H1 (cell line): ENCODE results near the gene ITGAE. TPM values are rescaled to one million over a fixed set of nuclear protein-coding genes. Genes with fewer than 3 reads are reported as not detected.

Experiments
- CTCF ChIA-PET: fragments of 300-600 bp; sonication (Branson Sonifier 250); formaldehyde crosslinking; loops from one replicate; lab custom pipeline; 2021; ENCODE audit not compliant: partially characterized antibody; lab: Charles Lee
- POLR2A ChIA-PET: fragments of 300-600 bp; sonication (Branson Sonifier 250); formaldehyde crosslinking; loops from one replicate; lab custom pipeline; 2021; ENCODE audit warnings: inconsistent platforms; ENCODE audit not compliant: partially characterized antibody; lab: Charles Lee
- DNase-seq, 2 experiments: peaks; one replicate each; pipeline versions ENCODE4 v3.0.0 to v3.0.0-alpha.2; 2010 to 2022; ENCODE audit warnings: low spot score in 2 of 2, low read depth in 1 of 2, mixed read lengths in 1 of 2
- FAIRE-seq: peaks from 2 replicates; lab custom pipeline; 2011; peaks lifted over from hg19 to GRCh38; lab: Jason Lieb, UNC
- H2AFZ ChIP-seq: 2 replicates; pipeline ENCODE4 v1.8.1; 2012; ENCODE audit warnings: low read length, inconsistent platforms
- H2AK5ac ChIP-seq: 2 replicates; pipeline ENCODE4 v1.6.1; 2013; ENCODE audit warnings: low read depth, low read length
- H2BK120ac ChIP-seq: replicated peaks from 2 replicates; pipeline ENCODE3; 2013; ENCODE audit warnings: low read depth, low read length, inconsistent platforms
- H2BK12ac ChIP-seq: 2 replicates; pipeline ENCODE4 v1.6.1; 2013; ENCODE audit warnings: low read depth, low read length
- H2BK15ac ChIP-seq: 2 replicates; pipeline ENCODE4 v1.6.1; 2013; ENCODE audit warnings: low read length
- H2BK20ac ChIP-seq: 2 replicates; pipeline ENCODE4 v1.6.1; 2013; ENCODE audit warnings: low read length
- H2BK5ac ChIP-seq: 2 replicates; pipeline ENCODE4 v1.6.1; 2013; ENCODE audit warnings: low read depth, low read length
- H3K14ac ChIP-seq: 2 replicates; pipeline ENCODE4 v1.6.1; 2013; ENCODE audit warnings: inconsistent platforms; ENCODE audit not compliant: insufficient read length
- H3K18ac ChIP-seq: 2 replicates; pipeline ENCODE4 v1.6.1; 2013; ENCODE audit warnings: low read length; ENCODE audit errors: extremely low read depth
- H3K23ac ChIP-seq: 2 replicates; pipeline ENCODE4 v1.6.1; 2013; ENCODE audit warnings: inconsistent platforms; ENCODE audit not compliant: insufficient read length
- H3K23me2 ChIP-seq: 2 replicates; pipeline ENCODE4 v1.6.1; 2013; ENCODE audit warnings: low read depth, low read length
- H3K27ac ChIP-seq: 2 replicates; pipeline ENCODE4 v1.6.1; 2011; ENCODE audit warnings: low read depth, low read length, inconsistent platforms
- H3K27me3 ChIP-seq, 4 experiments: replicated peaks in 1 of 4; 1 replicate in 1 of 4; 2 replicates in 3 of 4; pipeline versions ENCODE4 v1.6.1 to v1.8.1; 2011 to 2013; ENCODE audit warnings: low read length in 3 of 4, mild to moderate bottlenecking in 3 of 4, inconsistent platforms in 2 of 4, mixed read lengths in 2 of 4, moderate library complexity in 1 of 4; ENCODE audit not compliant: control insufficient read depth in 3 of 4, insufficient read depth in 3 of 4; ENCODE audit errors: extremely low read depth in 1 of 4
- H3K36me3 ChIP-seq, 4 experiments: 2 replicates each; pipeline versions ENCODE4 v1.6.1 to v1.8.1; 2011 to 2013; ENCODE audit warnings: mild to moderate bottlenecking in 4 of 4, low read length in 3 of 4, moderate library complexity in 2 of 4, control low read depth in 1 of 4, inconsistent platforms in 1 of 4; ENCODE audit not compliant: insufficient read depth in 4 of 4, control insufficient read depth in 2 of 4
- H3K4ac ChIP-seq: replicated peaks from 2 replicates; pipeline ENCODE3; 2013; ENCODE audit warnings: low read length, low read depth, mixed read lengths, inconsistent platforms; ENCODE audit not compliant: insufficient read length
- H3K4me1 ChIP-seq, 4 experiments: replicated peaks in 1 of 4; 1 replicate in 1 of 4; 2 replicates in 3 of 4; pipeline versions ENCODE4 v1.6.1 to v1.8.1; 2011 to 2013; ENCODE audit warnings: low read length in 3 of 4, inconsistent platforms in 2 of 4, mixed read lengths in 1 of 4; ENCODE audit not compliant: insufficient read depth in 4 of 4, control insufficient read depth in 3 of 4
- H3K4me2 ChIP-seq, 2 experiments: 2 replicates each; pipeline versions ENCODE4 v1.6.1 to v1.8.1; 2011 to 2013; ENCODE audit warnings: low read depth in 2 of 2, low read length in 2 of 2, control low read depth in 1 of 2, inconsistent platforms in 1 of 2, mild to moderate bottlenecking in 1 of 2; ENCODE audit not compliant: insufficient read depth in 1 of 2
- H3K4me3 ChIP-seq, 4 experiments: fragments of 200-600, 300-600 bp in 1 of 4; sonication (generic), shearing (Covaris generic), sonication (Bioruptor Twin) in 1 of 4; 2 replicates each; pipeline versions ENCODE4 v1.5.1 to v1.8.1; 2011 to 2016; ENCODE audit warnings: low read length in 4 of 4, low read depth in 3 of 4, control low read depth in 2 of 4, inconsistent platforms in 2 of 4, mild to moderate bottlenecking in 2 of 4, mixed read lengths in 1 of 4, moderate library complexity in 1 of 4; ENCODE audit not compliant: insufficient read depth in 2 of 4; ENCODE audit errors: extremely low read depth in 1 of 4
- H3K56ac ChIP-seq: replicated peaks from 2 replicates; pipeline ENCODE3; 2013; ENCODE audit warnings: low read depth, mild to moderate bottlenecking, mixed read lengths, low read length, inconsistent platforms; ENCODE audit not compliant: insufficient read length
- H3K79me1 ChIP-seq: 2 replicates; pipeline ENCODE4 v1.6.1; 2013; ENCODE audit warnings: low read depth, low read length, control low read depth
- H3K79me2 ChIP-seq, 2 experiments: 2 replicates each; pipeline versions ENCODE4 v1.6.1 to v1.8.1; 2012 to 2013; ENCODE audit warnings: low read length in 2 of 2, mild to moderate bottlenecking in 2 of 2, inconsistent platforms in 1 of 2; ENCODE audit not compliant: insufficient read depth in 2 of 2, control insufficient read depth in 1 of 2
- H3K9ac ChIP-seq, 4 experiments: replicated peaks in 1 of 4; 1 replicate in 1 of 4; 2 replicates in 3 of 4; pipeline versions ENCODE4 v1.6.1 to v1.8.1; 2011 to 2013; ENCODE audit warnings: low read depth in 3 of 4, low read length in 3 of 4, control low read depth in 2 of 4, mild to moderate bottlenecking in 2 of 4, moderate library complexity in 2 of 4, inconsistent platforms in 1 of 4; ENCODE audit errors: extremely low read depth in 1 of 4
- H3K9me3 ChIP-seq, 2 experiments: 2 replicates each; pipeline versions ENCODE4 v1.6.1 to v1.8.1; 2012 to 2013; ENCODE audit warnings: mild to moderate bottlenecking in 2 of 2, moderate library complexity in 2 of 2, control low read depth in 1 of 2, inconsistent platforms in 1 of 2, low read depth in 1 of 2, low read length in 1 of 2, mixed read lengths in 1 of 2; ENCODE audit not compliant: insufficient read depth in 2 of 2
- H4K20me1 ChIP-seq, 2 experiments: replicated peaks in 1 of 2; 2 replicates each; pipeline versions ENCODE3 to v1.8.1; 2011 to 2013; ENCODE audit warnings: inconsistent platforms in 2 of 2, low read length in 2 of 2, mild to moderate bottlenecking in 1 of 2; ENCODE audit not compliant: insufficient read depth in 2 of 2, control insufficient read depth in 1 of 2
- H4K5ac ChIP-seq: 2 replicates; pipeline ENCODE4 v1.6.1; 2013; ENCODE audit warnings: low read length, low read depth, mixed read lengths, inconsistent platforms; ENCODE audit not compliant: insufficient read length
- H4K8ac ChIP-seq: 2 replicates; pipeline ENCODE4 v1.8.0; 2013; ENCODE audit warnings: mild to moderate bottlenecking, moderate library complexity, low read length, inconsistent platforms; ENCODE audit not compliant: insufficient read depth; ENCODE audit errors: extremely low read depth
- H4K91ac ChIP-seq: replicated peaks from 2 replicates; pipeline ENCODE3; 2013; ENCODE audit warnings: low read length, mixed read lengths, inconsistent platforms; ENCODE audit not compliant: insufficient read length
- ASH2L ChIP-seq: fragments of 200-600, 300-600 bp; sonication (generic); IDR thresholded peaks from one replicate; pipeline ENCODE4 v1.7.1; 2017; ENCODE audit warnings: low read length
- EZH2 ChIP-seq: fragments of 200-600 bp; sonication (generic); IDR thresholded peaks from 2 replicates; pipeline ENCODE4 v1.7.1; 2012; ENCODE audit warnings: low read depth, mild to moderate bottlenecking, moderate library complexity, low read length, inconsistent platforms; ENCODE audit not compliant: severe bottlenecking
- HDAC6 ChIP-seq: IDR thresholded peaks from one replicate; pipeline ENCODE4 v1.7.1; 2012; ENCODE audit warnings: low read depth, mild to moderate bottlenecking, inconsistent platforms, low read length, moderate library complexity
- KDM5A ChIP-seq: fragments of 200-600 bp; IDR thresholded peaks from 2 replicates; pipeline ENCODE4 v1.7.1; 2012; ENCODE audit warnings: mild to moderate bottlenecking, low read length, inconsistent platforms, mixed read lengths
- POU5F1 ChIP-seq: IDR thresholded peaks from 2 replicates; pipeline ENCODE4 v1.6.1; 2011; ENCODE audit warnings: low read depth, mild to moderate bottlenecking, low read length, moderate library complexity
- RBBP5 ChIP-seq: IDR thresholded peaks from 2 replicates; pipeline ENCODE4 v1.7.1; 2012; ENCODE audit warnings: low read depth, mild to moderate bottlenecking, inconsistent platforms, low read length, moderate library complexity, borderline replicate concordance
- RFX5 ChIP-seq: IDR thresholded peaks from 2 replicates; pipeline ENCODE4 v1.6.1; 2011; ENCODE audit warnings: low read depth, low read length, improper control_type of control experiment, borderline replicate concordance
- SAP30 ChIP-seq: fragments of 300-600 bp; sonication (generic); IDR thresholded peaks from 2 replicates; pipeline ENCODE4 v1.7.1; 2012; ENCODE audit warnings: low read length, moderate library complexity, mild to moderate bottlenecking, inconsistent platforms; ENCODE audit not compliant: insufficient read depth, insufficient replicate concordance
- SIRT6 ChIP-seq: IDR thresholded peaks from one replicate; pipeline ENCODE4 v1.7.1; 2012; ENCODE audit warnings: low read length, inconsistent platforms
- SP4 ChIP-seq: IDR thresholded peaks from 2 replicates; pipeline ENCODE4 v1.6.1; 2012; ENCODE audit warnings: low read length, inconsistent platforms
- ZNF274 ChIP-seq: IDR thresholded peaks from 2 replicates; pipeline ENCODE4 v1.7.0; 2012; ENCODE audit warnings: low read length, borderline replicate concordance; ENCODE audit errors: extremely low read depth
- WGBS, 2 experiments: shearing (Covaris generic) in 1 of 2; methylation state at CpG; one replicate each; pipeline versions ENCODE4 v1.1.6 to v1.1.7; 2013 to 2015; ENCODE audit warnings: low lambda C conversion rate in 2 of 2, mixed read lengths in 2 of 2, inconsistent platforms in 1 of 2, low coverage in 1 of 2, missing lambda C conversion rate in 1 of 2; ENCODE audit not compliant: insufficient replicate concordance in 2 of 2, insufficient coverage in 1 of 2, insufficient read length in 1 of 2; ENCODE audit errors: extremely low coverage in 1 of 2, missing lambda C conversion rate in 1 of 2; 5-methylcytosine and 5-hydroxymethylcytosine counted together
- polyA plus RNA-seq, 7 experiments: library from polyadenylated mRNA; depleted of rRNA in 3 of 7; stranded (reverse) in 5 of 7; unstranded in 2 of 7; fragments of >200 nt in 5 of 7; fragments of 200-250 nt in 2 of 7; gene quantifications; 1 replicate in 5 of 7; 2 replicates in 1 of 7; 4 replicates in 1 of 7; pipeline versions ENCODE4 v1.2.1 to v1.2.3, GENCODE V29; 2011 to 2013; ENCODE audit warnings: missing spikeins in 2 of 7, mixed read lengths in 2 of 7
- total RNA-seq: library from RNA; stranded (reverse); fragmentation: NEBNext Ultra II Directional; extraction: Animal tissue kit (Norgen Biotek cat#: 25700); gene quantifications from 2 replicates; pipeline ENCODE4 v1.2.1, GENCODE V29; 2021
- TF ChIP-seq, protein P1 (sequence below), 3 experiments: IDR thresholded peaks; 1 replicate in 2 of 3; 2 replicates in 1 of 3; pipeline versions ENCODE4 v1.5.1 to v1.6.1; 2011; ENCODE audit warnings: low read length in 3 of 3, mild to moderate bottlenecking in 3 of 3, inconsistent platforms in 2 of 3, low read depth in 1 of 3, moderate library complexity in 1 of 3; ENCODE audit not compliant: insufficient read depth in 1 of 3; ENCODE audit errors: control extremely low read depth in 1 of 3

Gene ITGAE
- total and polyA plus RNA-seq, 2 of the 8 experiments (the other 6 are each of a cell fraction or from before 2014, with no cell fraction given): 23.2 to 43.1 TPM

DNA sequence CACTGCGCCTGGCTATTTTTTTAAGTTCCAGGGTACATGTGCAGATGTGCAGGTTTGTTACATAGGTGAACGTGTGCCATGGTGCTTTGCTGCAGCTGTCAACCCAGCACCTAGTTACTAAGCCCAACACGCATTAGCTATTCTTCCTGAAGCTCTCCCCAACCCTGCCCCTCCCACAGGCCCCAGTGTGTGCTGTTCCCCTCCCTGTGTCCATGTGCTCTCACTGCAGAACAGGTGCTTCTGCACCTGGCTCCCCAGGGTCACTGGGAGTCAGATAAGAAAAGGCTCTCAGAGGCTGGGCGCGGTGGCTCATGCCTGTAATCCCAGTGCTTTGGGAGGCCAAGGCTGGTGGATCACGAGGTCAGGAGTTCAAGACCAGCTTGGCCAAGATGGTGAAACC, 71.1 kb downstream of the ITGAE start:
- Histone ChIP-seq H3K4me3 (no peak overlapping the region), H3K9me3 (no peaks in the 10 kb centered on the region), H2BK20ac (no peak overlapping the region), H3K36me3 (peaks cover 8 to 25% (median 11%) of the 10 kb centered on the region in 4 experiments), H2AFZ (no peak overlapping the region), H3K27me3 (no peaks in the 10 kb centered on the region), H4K8ac (no peak overlapping the region), H3K14ac (no peak overlapping the region), H3K56ac (no peak overlapping the region), H3K18ac (no peak overlapping the region), H4K91ac (no peak overlapping the region), H2BK12ac (no peak overlapping the region), H3K9ac (no peak overlapping the region), H4K20me1 (peaks cover 4 to 10% of the 10 kb centered on the region in 2 experiments), H2BK120ac (no peak overlapping the region), H3K23me2 (no peaks in the 10 kb centered on the region), H2BK5ac (no peak overlapping the region), H3K4me1 (peaks cover 1 to 6% (median 5%) of the 10 kb centered on the region in 4 experiments; a peak in 5 of 7 replicates), H3K23ac (no peak overlapping the region), H4K5ac (no peak overlapping the region), H3K4me2 (no peak overlapping the region), H3K79me2 (peaks cover 8 to 27% of the 10 kb centered on the region in 2 experiments; a peak in 3 of 4 replicates), H2BK15ac (no peak overlapping the region), H3K27ac (no peak overlapping the region), H3K79me1 (peaks cover 11% of the 10 kb centered on the region), H3K4ac (no peak overlapping the region), H2AK5ac (no peak overlapping the region)
- FAIRE-seq (no peak), DNase-seq (no peak)
- ChIA-PET POLR2A (interaction anchor here (0.8 to 1.5 kb wide), 3 partner anchors 10 to 229 kb away, joined by 3 to 4 read pairs (median 4); partner anchors contain the start of gene ITGAE), CTCF (interaction anchor here (2.5 to 9.3 kb wide), 3 partner anchors 7 to 52 kb away, joined by 9 to 72 read pairs (median 13); no protein-coding TSS in a partner anchor)
- WGBS, 2 experiments: 89% methylated on average over 6 of the region's 6 CpGs; no CpG with 5 or more reads in 1 of the 2 experiments
- TF ChIP-seq POU5F1: no peak
- TF ChIP-seq RFX5: no peak
- TF ChIP-seq, protein P1, sequence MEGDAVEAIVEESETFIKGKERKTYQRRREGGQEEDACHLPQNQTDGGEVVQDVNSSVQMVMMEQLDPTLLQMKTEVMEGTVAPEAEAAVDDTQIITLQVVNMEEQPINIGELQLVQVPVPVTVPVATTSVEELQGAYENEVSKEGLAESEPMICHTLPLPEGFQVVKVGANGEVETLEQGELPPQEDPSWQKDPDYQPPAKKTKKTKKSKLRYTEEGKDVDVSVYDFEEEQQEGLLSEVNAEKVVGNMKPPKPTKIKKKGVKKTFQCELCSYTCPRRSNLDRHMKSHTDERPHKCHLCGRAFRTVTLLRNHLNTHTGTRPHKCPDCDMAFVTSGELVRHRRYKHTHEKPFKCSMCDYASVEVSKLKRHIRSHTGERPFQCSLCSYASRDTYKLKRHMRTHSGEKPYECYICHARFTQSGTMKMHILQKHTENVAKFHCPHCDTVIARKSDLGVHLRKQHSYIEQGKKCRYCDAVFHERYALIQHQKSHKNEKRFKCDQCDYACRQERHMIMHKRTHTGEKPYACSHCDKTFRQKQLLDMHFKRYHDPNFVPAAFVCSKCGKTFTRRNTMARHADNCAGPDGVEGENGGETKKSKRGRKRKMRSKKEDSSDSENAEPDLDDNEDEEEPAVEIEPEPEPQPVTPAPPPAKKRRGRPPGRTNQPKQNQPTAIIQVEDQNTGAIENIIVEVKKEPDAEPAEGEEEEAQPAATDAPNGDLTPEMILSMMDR (IDR thresholded peaks at IDR 0.05; ENCODE audit: control extremely low read depth in 1 of 3, insufficient read depth in 1 of 3, low read depth in 1 of 3, low read length in 3 of 3): no peak
- TF ChIP-seq KDM5A: no peak
- no peak for TF ChIP-seq SAP30
- TF ChIP-seq ASH2L: no peak
- TF ChIP-seq HDAC6: no peak
- TF ChIP-seq ZNF274: no peak
- no peak for TF ChIP-seq EZH2
- TF ChIP-seq SIRT6: no peak
- no peak for TF ChIP-seq RBBP5
- TF ChIP-seq SP4: no peak
